ENCODE data around the gene CLCN6. TPM values are rescaled to one million over a fixed set of nuclear protein-coding genes. Genes with fewer than 3 reads are reported as not detected.

The CLCN6 gene
- total RNA-seq, 1 experiment from 2014 or later: 13.7 TPM

DNA sequence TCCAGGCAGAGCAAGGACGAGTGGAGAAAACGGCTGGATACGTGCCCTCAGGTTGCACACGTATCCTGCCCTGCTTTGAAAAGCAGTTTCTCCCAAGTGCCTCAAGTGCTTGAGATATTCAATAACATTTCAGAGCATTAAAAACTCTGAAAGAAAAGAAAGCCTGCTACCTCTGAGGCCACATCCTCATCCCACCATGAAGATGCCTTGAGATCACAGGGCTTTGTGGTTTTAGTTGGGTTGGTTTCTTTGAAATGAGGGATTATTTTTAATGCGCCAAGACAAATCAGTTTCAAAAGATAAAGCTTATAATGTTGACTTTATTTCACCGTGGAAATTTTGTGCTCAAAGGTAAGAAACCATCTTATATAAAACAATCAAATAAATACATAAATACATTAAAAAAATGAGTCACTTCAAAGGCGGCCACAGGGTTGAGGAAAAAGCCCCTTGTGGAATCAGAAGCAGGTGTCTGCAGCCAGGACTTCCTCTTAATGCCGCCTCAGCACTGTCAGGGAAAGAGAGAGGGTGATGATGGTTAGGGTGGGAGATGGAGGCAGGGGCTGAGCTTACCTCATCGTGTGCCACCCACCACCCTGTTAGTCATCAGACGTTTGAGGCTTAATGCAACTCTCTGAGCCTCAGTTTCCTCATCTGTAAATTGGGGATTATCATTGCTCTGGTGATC is 51.3 kb downstream of the CLCN6 start:
- BruUV-seq (replicated peaks): no TSS peak
- TF ChIP-seq, protein P1, sequence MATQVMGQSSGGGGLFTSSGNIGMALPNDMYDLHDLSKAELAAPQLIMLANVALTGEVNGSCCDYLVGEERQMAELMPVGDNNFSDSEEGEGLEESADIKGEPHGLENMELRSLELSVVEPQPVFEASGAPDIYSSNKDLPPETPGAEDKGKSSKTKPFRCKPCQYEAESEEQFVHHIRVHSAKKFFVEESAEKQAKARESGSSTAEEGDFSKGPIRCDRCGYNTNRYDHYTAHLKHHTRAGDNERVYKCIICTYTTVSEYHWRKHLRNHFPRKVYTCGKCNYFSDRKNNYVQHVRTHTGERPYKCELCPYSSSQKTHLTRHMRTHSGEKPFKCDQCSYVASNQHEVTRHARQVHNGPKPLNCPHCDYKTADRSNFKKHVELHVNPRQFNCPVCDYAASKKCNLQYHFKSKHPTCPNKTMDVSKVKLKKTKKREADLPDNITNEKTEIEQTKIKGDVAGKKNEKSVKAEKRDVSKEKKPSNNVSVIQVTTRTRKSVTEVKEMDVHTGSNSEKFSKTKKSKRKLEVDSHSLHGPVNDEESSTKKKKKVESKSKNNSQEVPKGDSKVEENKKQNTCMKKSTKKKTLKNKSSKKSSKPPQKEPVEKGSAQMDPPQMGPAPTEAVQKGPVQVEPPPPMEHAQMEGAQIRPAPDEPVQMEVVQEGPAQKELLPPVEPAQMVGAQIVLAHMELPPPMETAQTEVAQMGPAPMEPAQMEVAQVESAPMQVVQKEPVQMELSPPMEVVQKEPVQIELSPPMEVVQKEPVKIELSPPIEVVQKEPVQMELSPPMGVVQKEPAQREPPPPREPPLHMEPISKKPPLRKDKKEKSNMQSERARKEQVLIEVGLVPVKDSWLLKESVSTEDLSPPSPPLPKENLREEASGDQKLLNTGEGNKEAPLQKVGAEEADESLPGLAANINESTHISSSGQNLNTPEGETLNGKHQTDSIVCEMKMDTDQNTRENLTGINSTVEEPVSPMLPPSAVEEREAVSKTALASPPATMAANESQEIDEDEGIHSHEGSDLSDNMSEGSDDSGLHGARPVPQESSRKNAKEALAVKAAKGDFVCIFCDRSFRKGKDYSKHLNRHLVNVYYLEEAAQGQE (IDR thresholded peaks at IDR 0.05; ENCODE audit: low read depth): no peak
- TF ChIP-seq FOSL1 (IDR thresholded peaks at IDR 0.05; ENCODE audit: low read depth): no peak
- TF ChIP-seq SIN3A (IDR thresholded peaks at IDR 0.05; ENCODE audit: low read depth): no peak
- no peak for TF ChIP-seq CEBPB (IDR thresholded peaks at IDR 0.05; ENCODE audit: low read depth)
- TF ChIP-seq SP1 (IDR thresholded peaks at IDR 0.05; ENCODE audit: low read depth): no peak
- TF ChIP-seq EZH2 (IDR thresholded peaks at IDR 0.05): no peak
- TF ChIP-seq, protein P2, sequence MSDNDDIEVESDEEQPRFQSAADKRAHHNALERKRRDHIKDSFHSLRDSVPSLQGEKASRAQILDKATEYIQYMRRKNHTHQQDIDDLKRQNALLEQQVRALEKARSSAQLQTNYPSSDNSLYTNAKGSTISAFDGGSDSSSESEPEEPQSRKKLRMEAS (IDR thresholded peaks at IDR 0.05): no peak
- TF ChIP-seq, protein P3, sequence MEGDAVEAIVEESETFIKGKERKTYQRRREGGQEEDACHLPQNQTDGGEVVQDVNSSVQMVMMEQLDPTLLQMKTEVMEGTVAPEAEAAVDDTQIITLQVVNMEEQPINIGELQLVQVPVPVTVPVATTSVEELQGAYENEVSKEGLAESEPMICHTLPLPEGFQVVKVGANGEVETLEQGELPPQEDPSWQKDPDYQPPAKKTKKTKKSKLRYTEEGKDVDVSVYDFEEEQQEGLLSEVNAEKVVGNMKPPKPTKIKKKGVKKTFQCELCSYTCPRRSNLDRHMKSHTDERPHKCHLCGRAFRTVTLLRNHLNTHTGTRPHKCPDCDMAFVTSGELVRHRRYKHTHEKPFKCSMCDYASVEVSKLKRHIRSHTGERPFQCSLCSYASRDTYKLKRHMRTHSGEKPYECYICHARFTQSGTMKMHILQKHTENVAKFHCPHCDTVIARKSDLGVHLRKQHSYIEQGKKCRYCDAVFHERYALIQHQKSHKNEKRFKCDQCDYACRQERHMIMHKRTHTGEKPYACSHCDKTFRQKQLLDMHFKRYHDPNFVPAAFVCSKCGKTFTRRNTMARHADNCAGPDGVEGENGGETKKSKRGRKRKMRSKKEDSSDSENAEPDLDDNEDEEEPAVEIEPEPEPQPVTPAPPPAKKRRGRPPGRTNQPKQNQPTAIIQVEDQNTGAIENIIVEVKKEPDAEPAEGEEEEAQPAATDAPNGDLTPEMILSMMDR (IDR thresholded peaks at IDR 0.05 in 2 of 3, conservative IDR thresholded peaks at IDR 0.05 in 1 of 3; ENCODE audit: borderline replicate concordance in 1 of 3, insufficient read depth in 1 of 3, low read depth in 2 of 3, low read length in 2 of 3): no peak
- TF ChIP-seq, protein P4, sequence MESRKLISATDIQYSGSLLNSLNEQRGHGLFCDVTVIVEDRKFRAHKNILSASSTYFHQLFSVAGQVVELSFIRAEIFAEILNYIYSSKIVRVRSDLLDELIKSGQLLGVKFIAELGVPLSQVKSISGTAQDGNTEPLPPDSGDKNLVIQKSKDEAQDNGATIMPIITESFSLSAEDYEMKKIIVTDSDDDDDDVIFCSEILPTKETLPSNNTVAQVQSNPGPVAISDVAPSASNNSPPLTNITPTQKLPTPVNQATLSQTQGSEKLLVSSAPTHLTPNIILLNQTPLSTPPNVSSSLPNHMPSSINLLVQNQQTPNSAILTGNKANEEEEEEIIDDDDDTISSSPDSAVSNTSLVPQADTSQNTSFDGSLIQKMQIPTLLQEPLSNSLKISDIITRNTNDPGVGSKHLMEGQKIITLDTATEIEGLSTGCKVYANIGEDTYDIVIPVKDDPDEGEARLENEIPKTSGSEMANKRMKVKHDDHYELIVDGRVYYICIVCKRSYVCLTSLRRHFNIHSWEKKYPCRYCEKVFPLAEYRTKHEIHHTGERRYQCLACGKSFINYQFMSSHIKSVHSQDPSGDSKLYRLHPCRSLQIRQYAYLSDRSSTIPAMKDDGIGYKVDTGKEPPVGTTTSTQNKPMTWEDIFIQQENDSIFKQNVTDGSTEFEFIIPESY (IDR thresholded peaks at IDR 0.05; ENCODE audit: extremely low read depth, insufficient replicate concordance, low read length): no peak
- TF ChIP-seq ZFX (IDR thresholded peaks at IDR 0.05): no peak
- TF ChIP-seq, protein P5, sequence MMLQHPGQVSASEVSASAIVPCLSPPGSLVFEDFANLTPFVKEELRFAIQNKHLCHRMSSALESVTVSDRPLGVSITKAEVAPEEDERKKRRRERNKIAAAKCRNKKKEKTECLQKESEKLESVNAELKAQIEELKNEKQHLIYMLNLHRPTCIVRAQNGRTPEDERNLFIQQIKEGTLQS (IDR thresholded peaks at IDR 0.05): no peak
- no peak for TF ChIP-seq POLR2AphosphoS5 (IDR thresholded peaks at IDR 0.05; ENCODE audit: low read depth, low read length)
- H3K27me3 ChIP-seq (ENCODE audit: insufficient read depth, low read length): peaks cover 53% of the 10 kb centered on the region
- H4K20me1 ChIP-seq (ENCODE audit: insufficient read depth): no peaks in the 10 kb centered on the region
- H3K36me3 ChIP-seq (ENCODE audit: control insufficient read depth in 1 of 2, insufficient read depth in 2 of 2, low read length in 2 of 2): no peaks in the 10 kb centered on the region
- H3K27ac ChIP-seq (ENCODE audit: low read depth, low read length): no peak overlapping the region
- ATAC-seq (no peak), DNase-seq (ENCODE audit: low read depth, low spot score) (no peak)
- no peaks in the 10 kb centered on the region for H3K79me2 ChIP-seq (ENCODE audit: insufficient read depth, low read length)
- H3K4me3 ChIP-seq (replicated peaks in 1 of 2; ENCODE audit: low read depth in 1 of 2, low read length in 2 of 2): no peak overlapping the region
- no peak overlapping the region for H3K9ac ChIP-seq (ENCODE audit: low read length)
- H3K4me2 ChIP-seq (ENCODE audit: low read length): no peak overlapping the region
- H2AFZ ChIP-seq (ENCODE audit: low read depth, low read length, poor library complexity, severe bottlenecking): no peak overlapping the region
- H3K9me3 ChIP-seq (ENCODE audit: control insufficient read depth in 1 of 2, insufficient read depth in 1 of 2, low read depth in 1 of 2, low read length in 2 of 2): no peaks in the 10 kb centered on the region
- no peaks in the 10 kb centered on the region for H3K9me2 ChIP-seq (ENCODE audit: insufficient read depth)
- H3K4me1 ChIP-seq (ENCODE audit: control insufficient read depth in 1 of 2, insufficient read depth in 2 of 2, low read length in 2 of 2): no peaks in the 10 kb centered on the region
- ChIA-PET POLR2A (no interaction called here), CTCF (no interaction called here), RAD21 (ENCODE audit: low non-redundant PET in 1 of 2, low total read pairs in 2 of 2, uncharacterized antibody in 2 of 2, unreplicated experiment in 2 of 2) (no interaction called here)
- intact Hi-C loops (cut with micrococcal nuclease): no loop called here

Measured in HCT116 (cell line).